GM21619 (cell line): ENCODE data around the gene RBM23.
"Not testable (repeated sequence)": the region's sequence is repeated elsewhere in the genome, so short reads cannot be mapped to it uniquely, and the experiment has no call there.

Experiments used
- ATAC-seq: cut with Tn5 transposase; IDR thresholded peaks from one replicate; pipeline ENCODE4 v1.9.1; 2021; ENCODE audit not compliant: unreplicated experiment

RBM23 gene

GRCh38 chr14:22870811-22871223 lies 48.1 kb downstream of the RBM23 start:
- ATAC-seq: peak; percentile 30

GRCh38 chr14:22866874-22867273 lies 52.1 kb downstream of the RBM23 start:
- ATAC-seq: no peak

GRCh38 chr14:22865424-22866405 lies 53.2 kb downstream of the RBM23 start:
- ATAC-seq: no peak

- no peak for ATAC-seq
Observed at GRCh38 chr14:22864979-22865378, 54.0 kb downstream of the RBM23 start.

GRCh38 chr14:22861651-22862050 lies 57.3 kb downstream of the RBM23 start:
- no peak for ATAC-seq

- not testable (repeated sequence) for ATAC-seq
Observed at GRCh38 chr14:22860377-22860776, 58.6 kb downstream of the RBM23 start.

GRCh38 chr14:22856428-22856827 lies 62.5 kb downstream of the RBM23 start:
- no peak for ATAC-seq

- ATAC-seq: no peak
Observed at GRCh38 chr14:22854963-22855724, 63.8 kb downstream of the RBM23 start.

- not testable (repeated sequence) for ATAC-seq
Observed at GRCh38 chr14:22854296-22854695, 64.7 kb downstream of the RBM23 start.

GRCh38 chr14:22852940-22853767 lies 65.8 kb downstream of the RBM23 start:
- peak; percentile 75 for ATAC-seq

- ATAC-seq: no peak
Observed at GRCh38 chr14:22852599-22852939, 66.4 kb downstream of the RBM23 start.

- not testable (repeated sequence) for ATAC-seq
Observed at GRCh38 chr14:22852178-22852577, 66.8 kb downstream of the RBM23 start.

- no peak for ATAC-seq
Observed at GRCh38 chr14:22850944-22851764, 67.8 kb downstream of the RBM23 start.

- ATAC-seq: no peak
Observed at GRCh38 chr14:22849212-22849819, 69.6 kb downstream of the RBM23 start.

- ATAC-seq: no peak
Observed at GRCh38 chr14:22848351-22849164, 70.4 kb downstream of the RBM23 start.

- ATAC-seq: no peak
Observed at GRCh38 chr14:22847661-22848341, 71.1 kb downstream of the RBM23 start.

GRCh38 chr14:22846811-22847307 lies 72.1 kb downstream of the RBM23 start:
- ATAC-seq: no peak
